NB4 (cell line): Measurements from ENCODE around the gene UBAC2.

Experiments
- CTCF ChIP-seq: IDR thresholded peaks from one replicate; pipeline ENCODE4 v1.5.1; 2012; ENCODE audit warnings: low read depth, low read length
- MAX ChIP-seq: IDR thresholded peaks from 2 replicates; pipeline ENCODE4 v1.6.1; 2011; ENCODE audit warnings: low read depth, low read length

- TF ChIP-seq MAX (no peak), CTCF (no peak)
These were observed 3.5 kb upstream of the UBAC2 start for GRCh38 chr13:99197117-99197651.
